T-helper 17 cell (primary cell): ENCODE measurements around the gene CACNA1C. TPM values are rescaled to one million over a fixed set of nuclear protein-coding genes. Genes with fewer than 3 reads are reported as not detected.

ENCODE experiments used
- ATAC-seq: fragments of 150-1000 bp; cut with Tn5 transposase; 2 replicates; pipeline ENCODE4 v1.10.0; 2021; ENCODE audit warnings: mild to moderate bottlenecking, moderate library complexity
- DNase-seq, 3 donors: peaks; one replicate each; pipeline versions ENCODE4 v3.0.0 to v3.0.0-alpha.2; 2020 to 2021
- H3K9me3 ChIP-seq: one replicate; pipeline ENCODE4 v1.7.0; 2013; ENCODE audit warnings: low read length, mild to moderate bottlenecking; ENCODE audit not compliant: control insufficient read depth, poor library complexity, severe bottlenecking
- H3K27ac Mint-ChIP-seq: one replicate; pipeline ENCODE4 v1.8.0; 2022; ENCODE audit warnings: mild to moderate bottlenecking, moderate library complexity, mixed read lengths
- H3K27me3 Mint-ChIP-seq: one replicate; pipeline ENCODE4 v1.8.0; 2022; ENCODE audit warnings: mixed read lengths
- H3K36me3 Mint-ChIP-seq: one replicate; pipeline ENCODE4 v1.8.0; 2022; ENCODE audit warnings: low read depth, mixed read lengths
- H3K4me1 Mint-ChIP-seq: one replicate; pipeline ENCODE4 v1.8.0; 2022; ENCODE audit warnings: mild to moderate bottlenecking, mixed read lengths
- H3K4me3 Mint-ChIP-seq: one replicate; pipeline ENCODE4 v1.8.0; 2022; ENCODE audit warnings: mild to moderate bottlenecking, moderate library complexity, mixed read lengths
- total RNA-seq, 4 donors: library from RNA in 2 of 4; stranded (reverse) in 2 of 4; gene quantifications; one replicate each; pipeline ENCODE4 v1.2.3 and lab custom pipeline; 2022 to 2026

Gene CACNA1C
- total RNA-seq, 2 donors from 2014 or later, result 0.02 to 0.18 TPM

DNA sequence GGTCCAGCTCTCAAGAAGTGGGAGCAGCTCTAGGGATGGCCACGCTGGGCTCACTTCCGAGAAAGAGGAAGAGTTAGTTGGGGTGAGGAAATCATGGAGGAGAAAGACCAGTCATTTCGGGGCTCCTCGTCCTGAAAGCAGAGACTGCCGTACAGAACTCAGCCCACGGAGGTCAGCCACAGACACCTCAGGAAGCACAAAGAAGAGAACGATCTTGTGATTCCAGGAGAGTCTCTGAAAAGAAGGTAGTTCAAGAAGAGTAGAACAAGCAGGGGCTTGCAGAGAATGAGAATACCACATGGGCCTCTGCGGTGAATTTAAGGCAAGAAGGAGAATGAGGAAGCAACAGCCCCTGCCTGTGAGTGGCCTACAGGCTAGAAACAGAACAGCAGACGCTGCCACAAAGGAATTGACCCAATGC is 311.9 kb downstream of the CACNA1C start:
- H3K9me3 ChIP-seq, result no peaks in the 10 kb centered on the region
- Mint-ChIP-seq H3K4me1 (peaks cover 7% of the 10 kb centered on the region), H3K36me3 (peaks cover 2% of the 10 kb centered on the region), H3K27me3 (peaks cover 47% of the 10 kb centered on the region), H3K4me3 (no peak overlapping the region), H3K27ac (no peak overlapping the region)
- ATAC-seq (no peak), DNase-seq (no peak)

DNA sequence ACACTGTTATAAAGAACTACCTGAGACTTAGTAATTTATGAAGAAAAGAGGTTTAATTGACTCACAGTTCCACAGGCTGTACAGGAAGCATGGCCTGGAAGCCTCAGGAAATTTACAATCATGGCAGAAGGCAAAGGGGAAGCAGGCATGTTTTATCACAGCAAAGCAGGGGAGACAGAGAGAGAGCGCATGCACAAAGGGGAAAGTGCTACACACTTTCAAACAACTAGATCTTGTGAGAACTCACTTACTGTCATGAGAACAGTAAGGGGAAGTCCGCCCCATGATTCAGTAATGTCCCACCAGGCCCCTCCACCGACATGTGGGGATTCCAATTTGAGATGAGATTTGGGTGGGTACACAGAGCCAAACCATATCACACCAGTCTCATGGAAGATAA is 313.9 kb downstream of the CACNA1C start:
- H3K9me3 ChIP-seq, result no peaks in the 10 kb centered on the region
- Mint-ChIP-seq H3K27ac (no peak overlapping the region), H3K27me3 (peaks cover 37% of the 10 kb centered on the region), H3K4me1 (peaks cover 7% of the 10 kb centered on the region), H3K4me3 (no peak overlapping the region), H3K36me3 (no peaks in the 10 kb centered on the region)
- DNase-seq (no peak), ATAC-seq (no peak)

DNA sequence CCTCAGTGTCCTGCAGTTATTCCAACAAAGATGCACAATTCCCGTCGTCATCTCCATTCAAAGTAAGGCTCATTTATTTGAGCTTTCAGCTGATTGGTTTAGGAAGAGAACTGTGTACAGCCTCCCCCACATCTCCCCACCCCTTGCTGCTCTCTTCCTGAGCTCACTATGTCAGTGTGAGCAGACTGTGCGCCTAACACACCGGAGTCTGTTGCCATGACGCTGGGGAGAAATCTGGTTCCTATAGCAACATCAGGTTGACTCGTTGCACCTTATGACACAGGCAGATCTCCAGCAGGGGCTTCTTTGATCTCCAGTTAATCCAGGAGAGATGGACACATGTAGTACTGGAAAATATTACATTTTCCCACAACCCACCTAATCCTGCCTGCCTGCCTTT is 319.4 kb downstream of the CACNA1C start:
- H3K36me3 Mint-ChIP-seq, result no peaks in the 10 kb centered on the region
- H3K27ac Mint-ChIP-seq, result no peak overlapping the region
- no peaks in the 10 kb centered on the region for H3K4me1 Mint-ChIP-seq
- H3K9me3 ChIP-seq, result no peaks in the 10 kb centered on the region
- no peak overlapping the region for H3K4me3 Mint-ChIP-seq
- H3K27me3 Mint-ChIP-seq, result peaks cover 31% of the 10 kb centered on the region
- DNase-seq (no peak), ATAC-seq (no peak)

DNA sequence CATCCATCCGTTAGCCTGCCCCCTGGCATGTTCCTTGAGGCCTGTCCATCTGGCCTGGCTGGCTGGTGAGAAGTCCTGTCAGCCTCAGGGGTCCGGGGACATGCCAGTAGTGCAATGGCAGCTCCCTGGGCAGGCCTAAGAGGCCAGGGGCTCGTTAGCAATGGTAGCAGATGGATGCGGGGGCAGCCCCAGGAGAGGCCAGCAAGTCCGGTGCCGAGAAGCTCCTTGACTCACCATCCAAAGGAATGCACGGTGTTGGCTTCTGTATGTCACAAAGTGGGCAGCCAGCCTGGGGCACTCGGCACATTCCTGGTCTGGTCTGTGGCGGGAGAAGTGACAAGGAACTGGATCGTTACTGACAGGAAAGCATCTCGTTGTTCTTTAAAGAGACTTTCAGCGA is 319.9 kb downstream of the CACNA1C start:
- no peaks in the 10 kb centered on the region for H3K9me3 ChIP-seq
- peaks cover 35% of the 10 kb centered on the region for H3K27me3 Mint-ChIP-seq
- H3K36me3 Mint-ChIP-seq, result no peaks in the 10 kb centered on the region
- no peak for ATAC-seq
- DNase-seq, result no peak
- peak overlapping the region; percentile 31 for H3K4me3 Mint-ChIP-seq
- H3K4me1 Mint-ChIP-seq, result no peaks in the 10 kb centered on the region
- no peak overlapping the region for H3K27ac Mint-ChIP-seq

DNA sequence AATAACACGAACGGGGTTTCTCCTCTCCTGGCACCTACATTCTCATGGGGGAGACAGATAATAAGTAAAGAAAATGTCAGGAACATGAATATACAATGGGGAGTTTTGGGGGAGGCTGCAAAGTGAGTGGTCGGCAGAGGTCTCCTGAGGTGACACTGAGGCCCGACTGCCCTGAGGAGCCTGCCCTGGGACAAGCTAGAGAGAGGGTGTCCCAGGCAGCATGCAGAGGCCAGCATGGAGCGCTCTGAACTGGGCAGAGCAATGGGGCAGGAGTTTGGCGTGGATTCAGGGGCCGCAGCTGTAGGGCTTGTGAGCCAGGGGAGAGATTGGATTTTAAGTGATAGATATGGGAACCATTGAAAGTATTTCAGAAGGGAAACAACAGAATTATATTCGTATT is 320.5 kb downstream of the CACNA1C start:
- ATAC-seq (no peak), DNase-seq (no peak)
- H3K9me3 ChIP-seq, result no peaks in the 10 kb centered on the region
- no peak overlapping the region for H3K4me3 Mint-ChIP-seq
- H3K4me1 Mint-ChIP-seq, result no peaks in the 10 kb centered on the region
- no peaks in the 10 kb centered on the region for H3K36me3 Mint-ChIP-seq
- peaks cover 36% of the 10 kb centered on the region for H3K27me3 Mint-ChIP-seq
- H3K27ac Mint-ChIP-seq, result no peak overlapping the region

DNA sequence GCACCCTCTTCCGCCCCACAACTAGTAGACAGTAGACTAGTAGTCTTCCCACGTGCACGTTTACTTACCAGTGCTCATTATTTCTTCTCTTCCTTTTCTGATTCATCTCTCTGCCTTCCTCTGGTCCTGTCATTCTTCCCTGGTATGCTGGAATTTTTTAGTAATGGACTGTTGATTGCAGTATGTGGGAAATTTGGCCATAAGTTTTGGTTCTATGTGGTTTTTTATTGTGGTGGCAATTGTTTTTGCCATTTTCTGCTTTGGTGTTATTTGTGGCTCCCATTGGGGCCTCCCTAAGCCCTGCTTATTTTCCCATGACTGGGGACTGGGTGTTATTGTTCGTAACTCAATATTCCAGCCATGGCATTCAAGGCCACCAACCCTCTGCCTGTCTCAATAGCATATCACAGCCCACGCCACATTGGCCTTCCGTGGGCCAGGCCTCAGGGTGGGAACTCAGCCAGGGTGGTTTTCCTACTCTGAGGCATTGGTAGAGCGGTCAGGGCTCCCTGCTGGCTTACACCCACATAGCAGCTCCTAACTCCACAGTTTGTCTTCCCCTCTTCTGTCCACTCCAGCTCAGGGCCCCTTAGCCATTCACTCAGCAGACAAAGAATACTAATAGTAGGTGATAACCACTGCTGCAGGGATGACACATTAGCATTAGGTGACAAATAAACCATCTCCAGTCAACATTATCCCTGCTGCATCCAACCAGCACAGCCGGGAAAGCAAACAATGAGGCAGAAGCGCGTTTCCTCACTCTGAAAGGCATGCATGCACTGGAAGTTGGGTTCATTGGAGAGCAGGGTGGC is 321.5 kb downstream of the CACNA1C start:
- peaks cover 2% of the 10 kb centered on the region for H3K4me1 Mint-ChIP-seq
- DNase-seq (no peak), ATAC-seq (no peak)
- no peaks in the 10 kb centered on the region for H3K9me3 ChIP-seq
- no peaks in the 10 kb centered on the region for H3K36me3 Mint-ChIP-seq
- H3K27me3 Mint-ChIP-seq, result peaks cover 31% of the 10 kb centered on the region
- no peak overlapping the region for H3K27ac Mint-ChIP-seq
- no peak overlapping the region for H3K4me3 Mint-ChIP-seq

DNA sequence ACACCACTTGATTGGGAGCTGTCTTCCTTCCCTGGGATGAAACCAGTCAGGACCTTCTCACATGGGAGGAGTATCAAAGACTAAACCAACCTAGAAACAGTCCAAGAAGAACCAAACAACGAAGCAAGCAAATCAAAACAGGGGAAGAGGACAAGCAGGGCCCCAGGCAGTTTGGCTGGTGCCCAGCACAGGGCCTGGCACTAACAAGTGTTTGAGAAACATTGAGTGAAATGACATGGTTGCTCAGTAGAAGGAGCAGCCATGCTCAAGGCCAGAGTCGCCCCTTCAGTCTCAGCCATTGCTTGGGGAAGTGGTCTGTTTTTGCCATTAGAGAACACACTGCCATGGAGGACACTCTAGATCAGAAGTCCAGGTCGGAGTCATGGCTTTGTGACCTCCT is 323.1 kb downstream of the CACNA1C start:
- H3K27ac Mint-ChIP-seq, result no peak overlapping the region
- DNase-seq (no peak), ATAC-seq (no peak)
- H3K4me1 Mint-ChIP-seq, result peaks cover 2% of the 10 kb centered on the region
- H3K9me3 ChIP-seq, result no peaks in the 10 kb centered on the region
- H3K36me3 Mint-ChIP-seq, result no peaks in the 10 kb centered on the region
- no peak overlapping the region for H3K4me3 Mint-ChIP-seq
- H3K27me3 Mint-ChIP-seq, result peaks cover 36% of the 10 kb centered on the region

DNA sequence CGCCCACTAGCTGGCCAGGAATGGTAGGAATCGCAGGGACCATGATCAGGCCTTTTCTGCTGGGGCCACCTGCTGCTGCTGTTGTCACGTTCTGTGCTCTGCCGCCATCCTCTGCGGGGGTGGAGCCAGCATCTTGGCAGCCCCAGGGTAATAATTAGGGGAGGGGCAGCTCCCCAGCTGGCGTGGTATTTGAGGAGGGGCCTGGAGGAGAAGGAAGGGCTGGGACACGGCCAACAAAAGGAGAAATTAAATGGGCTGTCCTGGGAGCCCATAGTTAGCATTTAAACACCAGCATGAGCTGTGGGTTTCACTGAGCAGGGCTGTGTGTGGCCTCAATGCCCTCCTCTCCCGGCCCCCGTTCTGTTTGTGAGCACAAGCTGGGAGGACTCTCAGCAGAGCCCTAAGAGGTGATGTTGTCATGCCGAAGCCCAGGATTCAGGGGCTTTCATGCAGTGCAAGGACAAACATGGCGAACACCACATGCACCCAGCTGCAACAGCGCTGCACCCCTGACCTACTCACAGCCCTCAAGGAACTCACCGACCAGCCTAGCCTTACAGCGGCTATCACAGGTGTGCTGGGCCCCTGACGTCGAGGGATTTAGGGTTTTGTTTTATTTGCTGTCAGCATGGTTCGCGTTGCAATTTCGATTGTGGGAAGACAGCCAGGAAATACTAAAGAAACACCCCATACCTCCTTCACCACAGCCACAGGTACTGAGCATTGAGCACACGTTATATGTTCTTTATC is 324.3 kb downstream of the CACNA1C start:
- Mint-ChIP-seq H3K36me3 (no peaks in the 10 kb centered on the region), H3K4me1 (peaks cover 2% of the 10 kb centered on the region), H3K27me3 (peaks cover 36% of the 10 kb centered on the region), H3K4me3 (no peak overlapping the region), H3K27ac (no peak overlapping the region)
- no peak for DNase-seq
- ATAC-seq, result no peak
- no peaks in the 10 kb centered on the region for H3K9me3 ChIP-seq

DNA sequence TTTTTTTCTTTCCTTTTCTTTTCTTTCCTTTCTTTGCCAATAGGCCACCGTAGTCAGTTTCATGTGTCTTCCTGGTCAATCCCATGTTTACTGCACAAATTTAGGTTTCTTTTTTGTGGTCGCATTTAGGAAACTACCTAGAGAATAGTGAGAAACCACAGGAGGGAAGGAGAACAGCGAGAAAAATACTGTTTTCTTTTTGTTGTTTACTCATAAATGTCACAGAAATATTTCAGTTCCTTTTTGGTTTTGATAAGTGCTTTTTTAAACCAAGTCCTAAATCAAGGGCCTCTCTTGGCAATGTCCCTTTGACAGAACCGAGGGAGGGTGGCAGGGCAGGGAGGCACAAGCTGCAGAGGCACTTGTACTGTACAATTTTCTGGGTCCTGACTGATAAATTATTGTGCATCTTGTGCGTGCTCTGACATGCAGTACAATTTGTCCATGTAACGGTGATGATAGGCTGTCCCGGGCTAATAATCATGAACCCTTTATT is 326.1 kb downstream of the CACNA1C start:
- H3K36me3 Mint-ChIP-seq, result no peaks in the 10 kb centered on the region
- no peak for DNase-seq
- H3K27me3 Mint-ChIP-seq, result peaks cover 26% of the 10 kb centered on the region
- no peaks in the 10 kb centered on the region for H3K9me3 ChIP-seq
- H3K27ac Mint-ChIP-seq, result no peak overlapping the region
- H3K4me3 Mint-ChIP-seq, result no peak overlapping the region
- peaks cover 2% of the 10 kb centered on the region for H3K4me1 Mint-ChIP-seq
- no peak for ATAC-seq

DNA sequence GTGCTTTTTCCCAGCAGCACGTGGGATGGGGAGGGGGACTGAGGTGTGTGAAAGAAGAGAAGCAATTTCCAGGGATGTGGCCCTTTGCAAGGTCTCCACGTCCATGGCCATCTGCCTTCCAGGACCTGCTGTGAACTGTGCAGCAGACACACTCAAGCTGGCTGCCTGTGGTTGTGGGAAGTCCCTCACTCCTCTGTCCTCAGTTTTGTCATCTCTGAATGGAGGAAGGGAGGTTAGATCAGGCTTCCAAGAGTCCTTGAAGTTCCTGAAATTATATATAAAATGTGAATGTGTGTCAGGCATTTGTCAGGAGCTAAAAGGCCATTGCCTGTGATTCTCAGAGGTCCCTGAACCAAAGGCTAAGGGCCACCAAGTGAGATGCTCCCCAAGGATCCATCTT is 328.2 kb downstream of the CACNA1C start:
- peaks cover 2% of the 10 kb centered on the region for H3K4me1 Mint-ChIP-seq
- H3K36me3 Mint-ChIP-seq, result no peaks in the 10 kb centered on the region
- no peak overlapping the region for H3K27ac Mint-ChIP-seq
- ATAC-seq (no peak), DNase-seq (no peak)
- peaks cover 33% of the 10 kb centered on the region for H3K27me3 Mint-ChIP-seq
- no peaks in the 10 kb centered on the region for H3K9me3 ChIP-seq
- no peak overlapping the region for H3K4me3 Mint-ChIP-seq

DNA sequence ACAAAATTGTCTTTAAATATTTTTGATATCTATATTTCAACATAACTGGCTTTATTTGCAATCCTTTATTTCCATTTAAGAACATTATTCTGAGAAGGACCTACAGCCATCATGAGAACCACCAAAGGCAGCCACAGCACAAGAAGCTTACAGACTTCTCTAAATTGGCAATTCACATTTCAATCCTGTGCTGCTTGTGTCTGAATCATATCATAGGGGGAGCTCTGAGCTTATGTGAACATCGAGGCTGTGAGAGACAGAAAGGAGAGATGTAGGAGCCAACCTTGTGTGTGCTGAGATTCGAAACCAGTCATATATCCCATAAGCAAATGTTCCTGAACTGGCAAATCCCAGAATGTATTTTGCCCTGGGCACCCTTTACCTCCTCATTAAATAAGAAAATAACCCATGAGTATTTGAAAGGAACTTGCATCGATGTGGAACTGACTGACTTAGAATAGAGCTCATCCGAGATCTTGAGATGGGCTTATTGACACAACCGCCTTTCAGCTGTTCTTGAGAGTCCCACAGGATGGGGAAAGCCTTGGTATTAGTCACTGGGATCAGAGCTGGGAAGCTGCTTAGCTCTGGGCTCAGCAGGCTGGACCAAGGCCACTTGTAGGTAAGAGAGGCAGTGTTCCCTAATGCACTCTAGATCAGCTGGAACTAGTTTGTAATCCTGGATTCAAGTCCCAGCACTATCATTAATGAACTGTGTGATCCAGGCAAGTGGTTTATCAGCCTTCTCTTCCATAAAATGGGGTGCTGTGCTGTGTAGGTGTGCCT is 329.8 kb downstream of the CACNA1C start:
- Mint-ChIP-seq H3K36me3 (no peaks in the 10 kb centered on the region), H3K4me1 (peaks cover 2% of the 10 kb centered on the region), H3K27ac (no peak overlapping the region), H3K4me3 (no peak overlapping the region), H3K27me3 (peaks cover 26% of the 10 kb centered on the region)
- H3K9me3 ChIP-seq, result no peaks in the 10 kb centered on the region
- ATAC-seq (no peak), DNase-seq (no peak)

DNA sequence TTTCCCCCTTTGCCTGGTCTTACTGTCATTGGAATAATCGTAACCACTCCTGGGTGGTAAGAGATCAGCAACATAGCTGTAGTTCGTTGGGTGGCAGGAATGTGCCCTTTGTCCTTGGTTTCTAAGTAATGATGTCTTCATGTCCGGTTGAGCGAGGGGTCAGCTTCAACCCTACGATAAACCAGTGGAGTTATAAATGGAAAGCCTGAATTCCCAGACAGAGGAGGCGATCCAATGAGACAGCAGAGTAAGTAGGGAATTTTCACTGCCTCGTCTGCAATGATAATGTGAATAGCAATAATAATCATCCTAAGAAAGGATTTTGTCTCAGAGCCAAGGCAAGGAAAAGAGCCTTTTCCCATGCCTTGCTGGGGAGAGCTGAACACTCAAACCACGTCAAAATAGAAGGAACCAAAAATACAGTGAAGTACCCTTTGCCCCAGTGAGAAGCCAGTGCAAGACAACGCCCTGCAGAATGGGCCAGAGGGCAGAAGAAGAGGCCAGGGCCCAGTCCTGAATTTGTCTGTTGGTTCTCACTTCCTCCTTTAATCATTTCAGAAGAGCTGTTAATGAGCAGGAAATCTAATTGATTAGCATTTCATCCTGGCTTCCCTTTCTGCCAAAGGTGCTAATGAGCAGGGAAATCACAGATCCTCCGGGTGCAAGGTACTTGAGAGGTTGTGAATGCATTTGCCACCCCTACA is 330.7 kb downstream of the CACNA1C start:
- no peak for DNase-seq
- Mint-ChIP-seq H3K4me1 (peaks cover 2% of the 10 kb centered on the region), H3K27ac (no peak overlapping the region), H3K27me3 (peaks cover 23% of the 10 kb centered on the region), H3K36me3 (no peaks in the 10 kb centered on the region), H3K4me3 (no peak overlapping the region)
- H3K9me3 ChIP-seq, result no peaks in the 10 kb centered on the region
- no peak for ATAC-seq

DNA sequence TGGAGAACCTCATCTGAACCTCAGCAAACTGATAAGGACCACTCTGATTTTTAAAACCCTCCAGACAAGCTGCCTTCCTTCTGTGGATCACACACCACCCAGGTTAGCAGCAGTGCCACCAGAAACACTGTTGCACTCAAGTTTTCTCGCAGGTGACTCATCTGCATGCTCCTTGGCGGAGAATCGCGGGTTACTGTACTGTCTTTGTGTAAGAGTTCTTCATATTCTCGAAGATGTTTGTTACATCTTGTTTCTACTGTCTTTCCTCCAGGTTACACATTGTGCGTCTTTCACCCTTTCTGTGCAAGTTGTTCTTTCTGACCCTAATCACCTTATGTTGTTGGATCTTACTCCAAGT is 331.2 kb downstream of the CACNA1C start:
- DNase-seq (no peak), ATAC-seq (no peak)
- no peaks in the 10 kb centered on the region for H3K4me1 Mint-ChIP-seq

More for the DNA sequence above, 331.2 kb downstream of the CACNA1C start:
- H3K9me3 ChIP-seq, result no peaks in the 10 kb centered on the region
- H3K27ac Mint-ChIP-seq, result no peak overlapping the region
- no peak overlapping the region for H3K4me3 Mint-ChIP-seq
- H3K27me3 Mint-ChIP-seq, result peaks cover 23% of the 10 kb centered on the region
- no peaks in the 10 kb centered on the region for H3K36me3 Mint-ChIP-seq
